ENCODE measurements around the gene ADAD2.

The ADAD2 gene

DNA sequence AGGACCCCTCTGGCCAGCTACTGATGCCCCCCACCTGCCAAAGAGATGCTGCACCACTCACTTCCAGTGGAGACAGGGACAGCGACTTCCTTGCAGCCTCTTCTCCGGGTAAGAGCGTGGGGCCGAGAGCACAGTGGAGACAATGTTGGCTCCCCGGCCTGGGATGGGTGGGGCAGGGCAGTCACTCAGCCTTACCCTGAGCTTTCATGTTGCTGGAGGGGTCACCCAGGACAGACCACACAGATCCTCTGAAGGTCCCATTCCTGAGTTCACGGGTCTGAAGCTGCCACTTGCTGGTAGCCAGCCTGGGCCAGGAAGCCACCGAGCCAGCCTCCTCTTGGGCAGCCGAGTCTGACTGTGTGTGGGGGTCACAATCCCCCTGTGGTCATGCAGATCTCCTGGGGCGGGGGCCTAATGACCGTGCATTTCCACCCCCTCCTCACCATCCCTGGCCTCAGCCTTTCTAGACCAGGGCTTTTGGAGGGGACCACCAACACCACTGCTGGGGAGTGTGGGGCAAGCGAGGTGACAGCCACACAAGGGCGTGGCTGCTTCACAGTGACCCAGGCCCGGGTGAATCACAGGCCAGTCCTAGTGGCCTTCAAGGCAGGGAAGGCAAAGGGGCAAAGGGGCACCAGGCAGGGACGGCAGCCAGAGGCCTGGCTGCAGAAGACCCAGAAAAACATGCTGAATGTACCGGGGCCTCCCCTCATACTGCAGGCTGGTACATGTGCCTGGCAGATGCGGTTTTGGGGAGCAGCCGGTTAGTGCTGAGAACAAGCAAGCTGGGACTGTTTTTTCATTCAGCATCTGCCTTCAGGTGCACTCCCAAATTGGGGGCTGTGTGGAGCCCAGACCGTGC is 14.5 kb upstream of the ADAD2 start:
- DNase-seq (ENCODE audit: low spot score): no peak

DNA sequence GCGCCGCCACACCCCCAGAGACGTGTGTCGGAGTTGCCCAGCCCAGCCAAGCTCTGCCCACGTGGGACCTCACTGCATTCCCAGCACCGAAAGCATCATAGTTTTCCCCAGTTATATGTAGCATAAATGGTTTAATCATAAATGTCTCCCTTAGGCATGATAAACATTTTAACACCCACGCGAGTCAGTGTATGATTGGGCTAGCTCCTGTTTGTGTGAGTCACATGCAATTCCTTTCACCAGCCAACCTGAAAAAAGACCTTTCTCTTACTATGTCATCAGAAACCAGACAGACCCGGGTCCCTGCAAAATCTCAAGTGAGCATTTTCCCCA is 13.2 kb upstream of the ADAD2 start:
- DNase-seq (ENCODE audit: low spot score): no peak

GRCh38 chr16:84178146-84178765 is 12.7 kb upstream of the ADAD2 start:
- no peak for DNase-seq (ENCODE audit: low spot score)

DNA sequence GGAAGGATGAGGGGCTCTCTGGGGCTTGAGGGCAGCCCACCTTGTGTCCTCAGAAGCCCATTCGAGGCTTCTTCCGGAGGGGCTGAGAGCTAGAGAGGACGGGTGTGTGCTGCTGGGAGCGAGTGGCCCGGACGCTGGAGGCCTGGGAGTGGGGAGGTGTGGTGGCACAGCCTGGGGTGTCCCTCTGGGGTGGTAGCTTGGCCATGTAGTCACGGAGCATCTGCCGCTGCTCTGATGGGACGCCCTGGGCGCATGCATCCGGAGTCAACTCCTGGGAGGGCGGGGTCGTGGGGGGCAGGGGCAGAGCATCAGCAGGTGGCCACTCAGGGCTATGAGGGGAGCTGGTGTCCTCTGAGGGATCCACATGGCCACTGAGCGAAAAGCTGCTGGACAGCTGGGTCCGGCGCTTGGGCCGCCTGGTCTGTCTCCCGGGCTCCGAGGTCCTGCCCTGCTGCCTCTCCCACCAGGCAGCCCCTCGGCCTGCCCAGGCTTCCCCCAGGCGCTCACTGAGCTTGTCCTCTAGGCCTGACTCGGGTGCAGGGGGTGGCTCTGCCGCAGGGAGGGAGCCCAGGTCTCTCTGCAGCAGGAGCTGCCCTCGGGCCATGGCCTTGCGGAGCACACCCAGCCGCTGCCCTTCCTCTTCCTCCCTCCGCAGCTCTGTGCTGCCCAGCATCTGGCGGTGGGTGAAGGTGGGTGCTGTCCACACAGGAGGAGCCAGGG is 11.9 kb upstream of the ADAD2 start:
- DNase-seq (ENCODE audit: low spot score): no peak

DNA sequence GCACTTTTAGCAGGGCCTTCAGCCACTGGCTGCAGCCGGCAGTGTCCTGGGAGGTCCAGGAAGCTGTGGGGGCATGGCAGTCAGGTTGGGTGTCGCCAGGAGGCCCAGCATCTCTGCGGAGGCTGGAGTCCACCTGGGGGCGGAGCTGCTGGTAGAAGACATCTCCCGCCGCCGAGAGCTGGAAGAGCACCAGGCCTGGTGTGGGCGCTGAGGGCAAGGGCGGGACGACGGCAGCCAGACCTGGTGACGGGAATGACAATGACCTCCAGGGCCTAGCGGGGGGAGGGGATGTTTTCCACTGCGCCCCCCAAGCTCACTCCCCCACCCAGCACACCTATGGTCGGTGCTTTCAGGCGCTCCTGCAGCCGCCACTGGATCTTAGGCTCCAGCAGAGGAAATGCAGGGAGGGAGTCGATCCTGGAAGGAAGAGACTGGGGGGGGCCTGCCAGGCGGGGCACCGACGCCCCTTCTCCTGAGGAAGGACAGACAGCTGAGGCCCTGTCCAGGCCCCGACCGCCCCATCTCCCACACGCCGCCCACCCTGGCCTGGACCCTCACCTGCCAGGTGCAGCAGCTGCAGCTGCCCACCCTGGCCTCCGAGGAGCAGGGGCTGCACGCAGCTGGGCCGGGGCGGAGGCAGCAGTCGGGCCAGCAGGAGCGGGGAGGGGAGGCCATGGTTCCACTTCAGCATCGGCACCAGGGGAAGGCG is 11.2 kb upstream of the ADAD2 start:
- DNase-seq (ENCODE audit: low spot score): no peak

DNA sequence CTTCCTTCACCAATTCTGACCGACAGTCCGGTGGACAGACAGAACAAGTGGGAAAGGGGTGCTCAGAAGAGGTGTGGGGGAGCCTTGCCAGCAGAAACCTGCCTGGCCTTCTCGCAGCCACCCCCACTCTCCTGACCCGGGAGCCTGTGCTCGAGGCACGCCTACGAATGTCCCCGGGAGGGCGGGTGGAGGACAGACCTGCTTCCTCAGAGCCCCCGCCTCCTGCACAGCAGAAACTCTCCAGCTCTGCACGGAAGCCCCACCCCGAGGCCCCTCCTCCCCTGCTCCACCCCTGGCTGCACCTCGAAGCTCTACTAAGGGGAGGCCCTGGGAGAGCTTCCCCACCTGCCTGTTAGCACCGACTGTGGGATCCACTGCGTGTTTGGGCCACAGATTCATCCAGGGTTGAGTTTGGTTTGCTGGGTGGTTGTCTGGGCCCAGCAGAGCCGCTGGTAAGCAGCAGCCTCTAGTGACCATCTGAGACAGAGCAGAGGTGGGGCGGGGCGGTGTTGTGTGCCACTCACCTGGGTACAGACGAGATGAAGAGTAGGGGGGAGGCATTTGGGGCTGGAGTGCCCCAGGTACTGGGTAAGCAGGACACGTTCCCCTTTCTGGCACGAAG is 10.3 kb upstream of the ADAD2 start:
- DNase-seq (ENCODE audit: low spot score): no peak

- no peak for DNase-seq (ENCODE audit: low spot score)
These were observed 9.6 kb upstream of the ADAD2 start for GRCh38 chr16:84181144-84181915.

DNA sequence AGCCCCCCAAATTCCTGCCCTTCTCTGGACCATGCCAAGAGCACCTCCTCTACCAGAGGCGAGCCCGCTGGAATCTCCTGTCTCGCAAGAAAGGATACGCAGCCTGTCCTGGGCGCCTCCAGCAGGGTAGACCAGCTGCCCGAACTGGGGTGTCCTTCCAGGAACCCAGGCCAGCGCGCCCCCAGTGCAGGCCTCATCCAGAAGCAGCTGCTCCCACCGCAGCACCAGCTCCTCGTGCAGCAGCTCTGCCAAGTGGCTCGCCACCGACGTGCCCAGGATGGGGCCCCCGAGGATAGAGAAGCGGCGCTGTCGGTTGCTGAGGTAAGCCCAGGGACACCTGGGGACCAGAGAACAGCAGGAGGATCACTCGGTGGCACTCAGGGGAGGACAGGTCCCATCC is 8.9 kb upstream of the ADAD2 start:
- no peak for DNase-seq (ENCODE audit: low spot score)

- no peak for DNase-seq (ENCODE audit: low spot score)
These were observed 8.0 kb upstream of the ADAD2 start for GRCh38 chr16:84182680-84183571.

GRCh38 chr16:84183572-84183875 is 7.4 kb upstream of the ADAD2 start:
- DNase-seq (ENCODE audit: low spot score): no peak

DNA sequence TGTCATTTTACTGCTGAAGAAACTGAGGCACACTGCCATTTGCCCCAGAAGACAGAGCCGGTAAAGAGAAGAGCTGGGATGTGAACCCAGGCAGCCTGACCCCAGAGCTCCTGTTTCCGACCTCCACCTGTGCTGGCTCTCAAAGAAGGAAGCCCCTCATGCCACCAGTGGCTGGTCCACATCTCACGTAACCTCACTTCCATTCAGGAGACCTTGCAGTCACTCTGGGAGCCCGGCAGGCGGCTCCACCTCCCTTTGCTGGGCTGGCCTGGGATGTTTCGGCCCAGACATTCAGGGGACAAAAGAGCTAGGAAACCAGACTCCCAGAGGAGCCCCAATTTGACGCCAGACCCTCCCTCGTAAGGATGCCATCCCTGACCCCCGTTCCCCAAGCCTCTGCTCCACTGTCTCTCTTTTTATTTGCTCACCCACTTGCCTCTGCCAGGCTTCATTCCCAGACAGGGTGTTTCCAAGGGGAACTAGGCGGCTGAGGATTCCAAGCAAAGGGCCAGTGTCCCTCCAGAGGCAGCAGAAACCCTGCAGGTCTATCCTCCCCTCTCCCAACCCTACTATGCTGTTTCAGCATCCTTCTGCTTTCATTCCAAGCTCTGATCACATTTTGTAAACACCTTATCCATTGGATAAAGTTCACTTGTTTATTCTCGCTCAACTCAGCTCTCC is 6.9 kb upstream of the ADAD2 start:
- DNase-seq (ENCODE audit: low spot score): no peak

GRCh38 chr16:84184775-84185174 is 6.2 kb upstream of the ADAD2 start:
- no peak for DNase-seq (ENCODE audit: low spot score)

DNA sequence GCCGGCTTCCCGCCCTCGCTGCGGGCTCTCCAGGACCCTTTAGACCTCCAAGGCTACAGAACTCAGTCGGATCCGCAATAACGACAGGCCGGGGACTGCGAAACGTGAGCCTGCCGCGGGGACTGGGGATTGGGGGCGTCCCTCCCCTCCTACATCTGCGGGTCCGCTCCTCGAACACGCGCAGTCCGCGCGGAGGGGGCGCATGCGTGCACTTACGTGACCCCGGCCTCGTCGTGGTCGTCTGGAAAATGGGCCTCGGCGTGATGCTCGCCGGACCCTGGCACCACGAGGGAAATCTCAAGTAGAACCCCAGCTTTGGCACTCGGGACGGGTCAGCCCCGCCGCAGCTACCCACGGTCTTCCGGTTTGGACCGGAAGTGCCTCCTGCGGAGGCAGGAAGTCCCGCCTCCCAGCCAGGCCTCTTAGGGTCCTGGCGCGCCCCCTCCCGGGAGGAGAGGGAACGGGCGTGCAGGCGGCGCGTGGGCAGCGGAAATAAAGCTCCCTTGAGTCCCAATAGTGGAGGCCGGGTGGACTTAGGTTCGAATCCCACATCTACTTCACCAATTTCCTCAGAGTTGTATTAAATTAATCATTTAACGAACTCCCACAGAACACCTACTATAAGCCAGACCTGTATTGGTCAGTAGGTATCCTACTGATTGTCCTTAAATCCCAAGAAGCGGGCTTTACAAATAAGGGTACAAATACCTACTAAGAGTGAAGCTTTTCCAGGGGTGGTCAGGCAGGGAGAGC is 4.1 kb upstream of the ADAD2 start, which contains the start of gene TAF1C:
Gene TAF1C, minus strand, starts transcription at position 373 of the 753 bp plus-strand sequence. CDS start 2,069 bp downstream, outside the sequence.
- peak; percentile 92 for DNase-seq (ENCODE audit: low spot score)

- DNase-seq (ENCODE audit: low spot score): no peak
These were observed 509 bp downstream of the ADAD2 start for GRCh38 chr16:84191466-84191865.

- DNase-seq (ENCODE audit: low spot score): no peak
These were observed 2.5 kb downstream of the ADAD2 start for GRCh38 chr16:84193480-84193879.

GRCh38 chr16:84194018-84194417 is 3.1 kb downstream of the ADAD2 start:
- DNase-seq (ENCODE audit: low spot score): no peak

- DNase-seq (ENCODE audit: low spot score): no peak
These were observed 3.7 kb downstream of the ADAD2 start for GRCh38 chr16:84194470-84195200.

All from activated CD4-positive, alpha-beta T cell treated with anti-CD3 and anti-CD28 coated beads, Interleukin-2, Interleukin-4, amounts not matched to agents 100 ng/mL and 50 ng/mL, durations not matched to agents 16 hours and 8 hours (primary cell).